ENCODE measurements around the gene KBTBD2.

DNA sequence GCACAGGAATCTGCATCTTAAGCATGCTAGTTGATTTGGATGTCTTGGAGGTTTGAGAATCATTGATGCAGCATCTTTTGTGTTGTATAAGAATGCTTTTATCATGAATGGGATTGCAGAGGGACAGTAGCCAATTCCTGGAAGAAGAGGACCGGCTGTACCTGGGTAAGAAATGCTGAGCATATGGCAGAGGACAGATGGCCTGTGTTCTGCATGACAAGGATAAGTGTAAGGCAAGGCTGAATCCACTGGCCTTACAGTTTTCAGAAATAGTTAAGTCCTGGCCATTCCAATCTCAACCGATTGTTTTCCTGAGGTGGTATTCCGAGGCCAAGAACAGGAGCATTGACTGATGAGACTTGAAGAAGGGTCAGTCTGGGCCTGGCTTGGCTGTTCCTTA is 24.4 kb upstream of the KBTBD2 start:
- TF ChIP-seq POLR2A (IDR thresholded peaks at IDR 0.05) = no peak
- TF ChIP-seq, protein P1, sequence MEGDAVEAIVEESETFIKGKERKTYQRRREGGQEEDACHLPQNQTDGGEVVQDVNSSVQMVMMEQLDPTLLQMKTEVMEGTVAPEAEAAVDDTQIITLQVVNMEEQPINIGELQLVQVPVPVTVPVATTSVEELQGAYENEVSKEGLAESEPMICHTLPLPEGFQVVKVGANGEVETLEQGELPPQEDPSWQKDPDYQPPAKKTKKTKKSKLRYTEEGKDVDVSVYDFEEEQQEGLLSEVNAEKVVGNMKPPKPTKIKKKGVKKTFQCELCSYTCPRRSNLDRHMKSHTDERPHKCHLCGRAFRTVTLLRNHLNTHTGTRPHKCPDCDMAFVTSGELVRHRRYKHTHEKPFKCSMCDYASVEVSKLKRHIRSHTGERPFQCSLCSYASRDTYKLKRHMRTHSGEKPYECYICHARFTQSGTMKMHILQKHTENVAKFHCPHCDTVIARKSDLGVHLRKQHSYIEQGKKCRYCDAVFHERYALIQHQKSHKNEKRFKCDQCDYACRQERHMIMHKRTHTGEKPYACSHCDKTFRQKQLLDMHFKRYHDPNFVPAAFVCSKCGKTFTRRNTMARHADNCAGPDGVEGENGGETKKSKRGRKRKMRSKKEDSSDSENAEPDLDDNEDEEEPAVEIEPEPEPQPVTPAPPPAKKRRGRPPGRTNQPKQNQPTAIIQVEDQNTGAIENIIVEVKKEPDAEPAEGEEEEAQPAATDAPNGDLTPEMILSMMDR (IDR thresholded peaks at IDR 0.05) = no peak
